Measurements from ENCODE around the gene AOAH. TPM values are rescaled to one million over a fixed set of nuclear protein-coding genes. Genes with fewer than 3 reads are reported as not detected.
"Not testable (repeated sequence)": the region's sequence is repeated elsewhere in the genome, so short reads cannot be mapped to it uniquely, and the experiment has no call there.

Gene AOAH
- total RNA-seq, 1 donor from 2014 or later, result 2.4 TPM

- intact Hi-C loops (cut with micrococcal nuclease), result loop anchor here (10.0 kb wide), 1 partner anchor 1363 kb away; no protein-coding TSS in a partner anchor
- Mint-ChIP-seq H3K27ac (no peak overlapping the region), H3K4me1 (no peaks in the 10 kb centered on the region), H3K4me3 (no peak overlapping the region), H3K36me3 (ENCODE audit: low read depth) (no peaks in the 10 kb centered on the region), H3K27me3 (peaks cover 8% of the 10 kb centered on the region), H3K9me3 (peaks cover 2% of the 10 kb centered on the region)
- ChIA-PET POLR2A (no interaction called here), CTCF (interaction anchor here (1.3 to 2.7 kb wide), 2 partner anchors 710 to 728 kb away, joined by 4 to 17 read pairs; no protein-coding TSS in a partner anchor)
- ATAC-seq (ENCODE audit: low read depth) (no peak), DNase-seq (no peak)
- TF ChIP-seq, protein P1, sequence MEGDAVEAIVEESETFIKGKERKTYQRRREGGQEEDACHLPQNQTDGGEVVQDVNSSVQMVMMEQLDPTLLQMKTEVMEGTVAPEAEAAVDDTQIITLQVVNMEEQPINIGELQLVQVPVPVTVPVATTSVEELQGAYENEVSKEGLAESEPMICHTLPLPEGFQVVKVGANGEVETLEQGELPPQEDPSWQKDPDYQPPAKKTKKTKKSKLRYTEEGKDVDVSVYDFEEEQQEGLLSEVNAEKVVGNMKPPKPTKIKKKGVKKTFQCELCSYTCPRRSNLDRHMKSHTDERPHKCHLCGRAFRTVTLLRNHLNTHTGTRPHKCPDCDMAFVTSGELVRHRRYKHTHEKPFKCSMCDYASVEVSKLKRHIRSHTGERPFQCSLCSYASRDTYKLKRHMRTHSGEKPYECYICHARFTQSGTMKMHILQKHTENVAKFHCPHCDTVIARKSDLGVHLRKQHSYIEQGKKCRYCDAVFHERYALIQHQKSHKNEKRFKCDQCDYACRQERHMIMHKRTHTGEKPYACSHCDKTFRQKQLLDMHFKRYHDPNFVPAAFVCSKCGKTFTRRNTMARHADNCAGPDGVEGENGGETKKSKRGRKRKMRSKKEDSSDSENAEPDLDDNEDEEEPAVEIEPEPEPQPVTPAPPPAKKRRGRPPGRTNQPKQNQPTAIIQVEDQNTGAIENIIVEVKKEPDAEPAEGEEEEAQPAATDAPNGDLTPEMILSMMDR (IDR thresholded peaks at IDR 0.05), result no peak
Measured at GRCh38 chr7:36472141-36472729, 252.1 kb downstream of the AOAH start.

DNA sequence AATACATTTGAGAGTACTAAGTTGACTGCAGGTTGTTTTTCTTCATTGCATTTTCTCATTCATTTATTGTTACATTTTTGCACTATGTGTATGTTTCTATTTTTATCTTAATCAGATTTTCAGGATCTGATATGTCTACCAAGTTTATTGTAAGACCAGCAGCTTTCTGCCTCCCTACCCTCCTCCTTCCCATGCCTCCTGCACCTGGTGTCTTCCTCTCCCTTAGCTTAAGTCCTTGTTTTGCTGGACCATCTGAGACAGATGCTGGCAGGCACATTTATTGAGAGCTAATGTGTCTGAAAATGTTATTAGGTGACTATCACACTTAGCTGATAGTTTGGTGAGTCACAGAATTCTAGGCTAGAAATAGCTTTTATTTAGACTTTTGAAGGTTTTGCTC, 255.1 kb downstream of the AOAH start:
- Mint-ChIP-seq H3K27ac (no peak overlapping the region), H3K4me1 (no peaks in the 10 kb centered on the region), H3K36me3 (ENCODE audit: low read depth) (no peaks in the 10 kb centered on the region), H3K4me3 (no peak overlapping the region), H3K9me3 (no peaks in the 10 kb centered on the region), H3K27me3 (peaks cover 10% of the 10 kb centered on the region)
- intact Hi-C loops (cut with micrococcal nuclease), result no loop called here
- POLR2A ChIA-PET, result no interaction called here
- DNase-seq, result no peak
- no peak for ATAC-seq (ENCODE audit: low read depth)
- CTCF ChIA-PET, result no interaction called here
- TF ChIP-seq, protein P1 (IDR thresholded peaks at IDR 0.05), result no peak

- DNase-seq, result no peak
- ATAC-seq (ENCODE audit: low read depth), result no peak
- POLR2A ChIA-PET, result no interaction called here
- Mint-ChIP-seq H3K36me3 (ENCODE audit: low read depth) (no peaks in the 10 kb centered on the region), H3K4me1 (no peaks in the 10 kb centered on the region), H3K27ac (no peak overlapping the region), H3K4me3 (no peak overlapping the region), H3K27me3 (peaks cover 13% of the 10 kb centered on the region), H3K9me3 (no peaks in the 10 kb centered on the region)
- intact Hi-C loops (cut with micrococcal nuclease), result no loop called here
- CTCF ChIA-PET, result no interaction called here
- TF ChIP-seq, protein P1 (IDR thresholded peaks at IDR 0.05), result no peak
Measured at GRCh38 chr7:36468370-36469101, 255.8 kb downstream of the AOAH start.

DNA sequence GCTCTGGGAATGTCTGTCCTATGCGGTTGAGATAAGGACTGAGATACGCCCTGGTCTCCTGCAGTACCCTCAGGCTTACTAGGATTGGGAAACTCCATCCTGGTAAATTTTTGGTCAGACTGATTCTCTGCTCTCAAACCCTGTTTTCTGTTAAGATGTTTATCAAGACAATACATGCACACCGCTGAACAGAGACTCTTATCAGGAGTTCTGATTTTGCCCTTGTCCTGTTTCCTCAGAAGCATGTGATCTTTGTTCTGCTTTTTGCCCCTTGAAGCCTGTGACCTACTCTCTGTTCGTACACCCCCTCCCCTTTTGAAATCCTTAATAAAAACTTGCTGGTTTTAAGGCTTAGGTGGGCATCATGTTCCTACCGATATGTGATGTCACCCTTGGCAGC, 258.3 kb downstream of the AOAH start:
- POLR2A ChIA-PET, H3K27me3 Mint-ChIP-seq: not testable (repeated sequence)

GRCh38 chr7:36464271-36464670, 260.0 kb downstream of the AOAH start:
- Mint-ChIP-seq H3K9me3 (no peaks in the 10 kb centered on the region), H3K36me3 (ENCODE audit: low read depth) (no peaks in the 10 kb centered on the region), H3K4me1 (no peaks in the 10 kb centered on the region), H3K27ac (no peak overlapping the region), H3K27me3 (peaks cover 9% of the 10 kb centered on the region), H3K4me3 (no peak overlapping the region)
- ATAC-seq (ENCODE audit: low read depth) (no peak), DNase-seq (no peak)
- ChIA-PET POLR2A (no interaction called here), CTCF (no interaction called here)
- TF ChIP-seq, protein P1 (IDR thresholded peaks at IDR 0.05), result no peak
- intact Hi-C loops (cut with micrococcal nuclease), result no loop called here

More for the DNA sequence above, 258.3 kb downstream of the AOAH start:
- H3K4me1 Mint-ChIP-seq; ATAC-seq (ENCODE audit: low read depth); H3K36me3 Mint-ChIP-seq (ENCODE audit: low read depth); DNase-seq; CTCF ChIA-PET; intact Hi-C loops (cut with micrococcal nuclease); H3K4me3 Mint-ChIP-seq; H3K9me3 Mint-ChIP-seq; H3K27ac Mint-ChIP-seq: not testable (repeated sequence)

Data from activated B cell treated with CpG ODN at 0.5 μM for 24 hours (primary cell).